HEK293 (cell line): ENCODE results near the gene TSPAN14.

Experiments used
- REPIN1 ChIP-seq: fragments of 450-650 bp; formaldehyde crosslinking; IDR thresholded peaks from 2 replicates; pipeline ENCODE4 v1.5.1; 2017; ENCODE audit warnings: missing biosample characterization, missing genetic modification characterization, low read depth
- YY1 ChIP-seq: fragments of 450-650 bp; formaldehyde crosslinking; IDR thresholded peaks from 2 replicates; pipeline ENCODE4 v1.5.1; 2018; ENCODE audit warnings: missing biosample characterization, missing genetic modification characterization
- ZBTB1 ChIP-seq: fragments of 450-650 bp; formaldehyde crosslinking; IDR thresholded peaks from 2 replicates; pipeline ENCODE4 v1.5.1; 2016; ENCODE audit warnings: missing biosample characterization, missing genetic modification characterization
- ZEB2 ChIP-seq: fragments of 450-650 bp; formaldehyde crosslinking; IDR thresholded peaks from 2 replicates; pipeline ENCODE4 v1.5.1; 2016; ENCODE audit warnings: missing biosample characterization, missing genetic modification characterization
- ZNF19 ChIP-seq: fragments of 450-650 bp; formaldehyde crosslinking; IDR thresholded peaks from 2 replicates; pipeline ENCODE4; 2016; ENCODE audit warnings: missing biosample characterization, missing genetic modification characterization, low read depth
- ZNF274 ChIP-seq, 2 experiments: fragments of 200-500 bp in 1 of 2; fragments of 450-650 bp in 1 of 2; sonication (Bioruptor generic) in 1 of 2; formaldehyde crosslinking in 1 of 2; IDR thresholded peaks; 2 replicates each; pipeline versions ENCODE4 v1.5.1 to v1.6.1; 2014 to 2016; ENCODE audit warnings: borderline replicate concordance in 1 of 2, inconsistent platforms in 1 of 2, low read length in 1 of 2, missing biosample characterization in 1 of 2, missing genetic modification characterization in 1 of 2
- ZNF416 ChIP-seq: fragments of 450-650 bp; formaldehyde crosslinking; IDR thresholded peaks from 2 replicates; pipeline ENCODE4 v1.5.1; 2016; ENCODE audit warnings: missing biosample characterization, missing genetic modification characterization
- ZNF514 ChIP-seq: fragments of 450-650 bp; formaldehyde crosslinking; IDR thresholded peaks from 2 replicates; pipeline ENCODE4 v1.5.1; 2016; ENCODE audit warnings: missing biosample characterization, missing genetic modification characterization
- TF ChIP-seq, protein P1 (sequence below): fragments of 450-650 bp; formaldehyde crosslinking; IDR thresholded peaks from 2 replicates; pipeline ENCODE4 v1.5.1; 2016; ENCODE audit warnings: missing biosample characterization, missing genetic modification characterization
- TF ChIP-seq, protein P2 (sequence below): fragments of 450-650 bp; formaldehyde crosslinking; IDR thresholded peaks from 2 replicates; pipeline ENCODE4; 2016; ENCODE audit warnings: missing biosample characterization, missing genetic modification characterization
- TF ChIP-seq, protein P3 (sequence below): fragments of 450-650 bp; formaldehyde crosslinking; IDR thresholded peaks from 2 replicates; pipeline ENCODE4 v1.5.1; 2016; ENCODE audit warnings: missing biosample characterization, missing genetic modification characterization
- TF ChIP-seq, protein P4 (sequence below): fragments of 450-650 bp; formaldehyde crosslinking; conservative IDR thresholded peaks from 2 replicates; pipeline ENCODE4 v1.5.1; 2016; ENCODE audit warnings: low read depth, missing biosample characterization, missing genetic modification characterization
- TF ChIP-seq, protein P5 (sequence below): fragments of 450-650 bp; formaldehyde crosslinking; IDR thresholded peaks from 2 replicates; pipeline ENCODE4 v1.5.1; 2016; ENCODE audit warnings: missing biosample characterization, missing genetic modification characterization

DNA sequence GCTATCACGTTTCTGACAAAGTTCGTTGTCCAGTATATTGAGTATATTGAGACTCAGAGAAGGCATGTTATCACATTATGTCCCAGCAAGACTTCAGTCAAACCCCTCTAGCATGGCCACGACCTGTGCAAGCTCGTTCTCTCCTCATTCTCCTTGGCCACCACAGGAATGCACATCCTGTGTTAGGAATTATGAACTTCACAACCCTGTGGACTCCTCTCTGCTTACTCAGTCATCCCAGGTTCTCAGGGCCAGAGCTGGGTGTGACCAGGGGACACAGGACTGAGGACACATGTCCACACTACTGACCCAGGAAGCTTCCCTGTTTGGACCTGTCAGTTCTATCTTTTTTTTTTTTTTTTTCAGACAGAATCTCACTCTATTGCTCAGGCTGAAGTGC, 87.9 kb downstream of the TSPAN14 start:
- TF ChIP-seq, protein P1, sequence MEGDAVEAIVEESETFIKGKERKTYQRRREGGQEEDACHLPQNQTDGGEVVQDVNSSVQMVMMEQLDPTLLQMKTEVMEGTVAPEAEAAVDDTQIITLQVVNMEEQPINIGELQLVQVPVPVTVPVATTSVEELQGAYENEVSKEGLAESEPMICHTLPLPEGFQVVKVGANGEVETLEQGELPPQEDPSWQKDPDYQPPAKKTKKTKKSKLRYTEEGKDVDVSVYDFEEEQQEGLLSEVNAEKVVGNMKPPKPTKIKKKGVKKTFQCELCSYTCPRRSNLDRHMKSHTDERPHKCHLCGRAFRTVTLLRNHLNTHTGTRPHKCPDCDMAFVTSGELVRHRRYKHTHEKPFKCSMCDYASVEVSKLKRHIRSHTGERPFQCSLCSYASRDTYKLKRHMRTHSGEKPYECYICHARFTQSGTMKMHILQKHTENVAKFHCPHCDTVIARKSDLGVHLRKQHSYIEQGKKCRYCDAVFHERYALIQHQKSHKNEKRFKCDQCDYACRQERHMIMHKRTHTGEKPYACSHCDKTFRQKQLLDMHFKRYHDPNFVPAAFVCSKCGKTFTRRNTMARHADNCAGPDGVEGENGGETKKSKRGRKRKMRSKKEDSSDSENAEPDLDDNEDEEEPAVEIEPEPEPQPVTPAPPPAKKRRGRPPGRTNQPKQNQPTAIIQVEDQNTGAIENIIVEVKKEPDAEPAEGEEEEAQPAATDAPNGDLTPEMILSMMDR (tag by site-specific recombination): no peak
- TF ChIP-seq, protein P2, sequence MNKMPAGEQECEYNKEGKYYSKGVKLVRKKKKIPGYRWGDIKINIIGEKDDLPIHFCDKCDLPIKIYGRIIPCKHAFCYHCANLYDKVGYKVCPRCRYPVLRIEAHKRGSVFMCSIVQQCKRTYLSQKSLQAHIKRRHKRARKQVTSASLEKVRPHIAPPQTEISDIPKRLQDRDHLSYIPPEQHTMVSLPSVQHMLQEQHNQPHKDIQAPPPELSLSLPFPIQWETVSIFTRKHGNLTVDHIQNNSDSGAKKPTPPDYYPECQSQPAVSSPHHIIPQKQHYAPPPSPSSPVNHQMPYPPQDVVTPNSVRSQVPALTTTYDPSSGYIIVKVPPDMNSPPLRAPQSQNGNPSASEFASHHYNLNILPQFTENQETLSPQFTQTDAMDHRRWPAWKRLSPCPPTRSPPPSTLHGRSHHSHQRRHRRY (tag by site-specific recombination): no peak
- TF ChIP-seq, protein P3, sequence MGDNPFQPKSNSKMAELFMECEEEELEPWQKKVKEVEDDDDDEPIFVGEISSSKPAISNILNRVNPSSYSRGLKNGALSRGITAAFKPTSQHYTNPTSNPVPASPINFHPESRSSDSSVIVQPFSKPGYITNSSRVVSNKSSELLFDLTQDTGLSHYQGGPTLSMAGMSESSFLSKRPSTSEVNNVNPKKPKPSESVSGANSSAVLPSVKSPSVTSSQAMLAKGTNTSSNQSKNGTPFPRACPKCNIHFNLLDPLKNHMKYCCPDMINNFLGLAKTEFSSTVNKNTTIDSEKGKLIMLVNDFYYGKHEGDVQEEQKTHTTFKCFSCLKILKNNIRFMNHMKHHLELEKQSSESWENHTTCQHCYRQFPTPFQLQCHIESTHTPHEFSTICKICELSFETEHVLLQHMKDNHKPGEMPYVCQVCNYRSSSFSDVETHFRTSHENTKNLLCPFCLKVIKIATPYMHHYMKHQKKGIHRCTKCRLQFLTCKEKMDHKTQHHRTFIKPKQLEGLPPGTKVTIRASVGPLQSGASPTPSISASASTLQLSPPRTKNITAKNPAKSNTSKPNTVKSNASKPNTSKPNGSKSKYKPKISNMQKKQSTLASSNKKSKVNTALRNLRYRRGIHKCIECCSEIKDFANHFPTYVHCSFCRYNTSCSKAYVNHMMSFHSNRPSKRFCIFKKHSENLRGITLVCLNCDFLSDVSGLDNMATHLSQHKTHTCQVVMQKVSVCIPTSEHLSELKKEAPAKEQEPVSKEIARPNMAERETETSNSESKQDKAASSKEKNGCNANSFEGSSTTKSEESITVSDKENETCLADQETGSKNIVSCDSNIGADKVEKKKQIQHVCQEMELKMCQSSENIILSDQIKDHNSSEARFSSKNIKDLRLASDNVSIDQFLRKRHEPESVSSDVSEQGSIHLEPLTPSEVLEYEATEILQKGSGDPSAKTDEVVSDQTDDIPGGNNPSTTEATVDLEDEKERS (tag by site-specific recombination): no peak
- TF ChIP-seq, protein P4, sequence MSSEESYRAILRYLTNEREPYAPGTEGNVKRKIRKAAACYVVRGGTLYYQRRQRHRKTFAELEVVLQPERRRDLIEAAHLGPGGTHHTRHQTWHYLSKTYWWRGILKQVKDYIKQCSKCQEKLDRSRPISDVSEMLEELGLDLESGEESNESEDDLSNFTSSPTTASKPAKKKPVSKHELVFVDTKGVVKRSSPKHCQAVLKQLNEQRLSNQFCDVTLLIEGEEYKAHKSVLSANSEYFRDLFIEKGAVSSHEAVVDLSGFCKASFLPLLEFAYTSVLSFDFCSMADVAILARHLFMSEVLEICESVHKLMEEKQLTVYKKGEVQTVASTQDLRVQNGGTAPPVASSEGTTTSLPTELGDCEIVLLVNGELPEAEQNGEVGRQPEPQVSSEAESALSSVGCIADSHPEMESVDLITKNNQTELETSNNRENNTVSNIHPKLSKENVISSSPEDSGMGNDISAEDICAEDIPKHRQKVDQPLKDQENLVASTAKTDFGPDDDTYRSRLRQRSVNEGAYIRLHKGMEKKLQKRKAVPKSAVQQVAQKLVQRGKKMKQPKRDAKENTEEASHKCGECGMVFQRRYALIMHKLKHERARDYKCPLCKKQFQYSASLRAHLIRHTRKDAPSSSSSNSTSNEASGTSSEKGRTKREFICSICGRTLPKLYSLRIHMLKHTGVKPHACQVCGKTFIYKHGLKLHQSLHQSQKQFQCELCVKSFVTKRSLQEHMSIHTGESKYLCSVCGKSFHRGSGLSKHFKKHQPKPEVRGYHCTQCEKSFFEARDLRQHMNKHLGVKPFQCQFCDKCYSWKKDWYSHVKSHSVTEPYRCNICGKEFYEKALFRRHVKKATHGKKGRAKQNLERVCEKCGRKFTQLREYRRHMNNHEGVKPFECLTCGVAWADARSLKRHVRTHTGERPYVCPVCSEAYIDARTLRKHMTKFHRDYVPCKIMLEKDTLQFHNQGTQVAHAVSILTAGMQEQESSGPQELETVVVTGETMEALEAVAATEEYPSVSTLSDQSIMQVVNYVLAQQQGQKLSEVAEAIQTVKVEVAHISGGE (tag by site-specific recombination): no peak
- TF ChIP-seq ZNF416 (tag by site-specific recombination) (no peak), YY1 (tag by site-specific recombination) (no peak), ZBTB1 (tag by site-specific recombination) (no peak), ZNF274 (IDR thresholded peaks at IDR 0.05; ENCODE audit: low read length) (no peak), ZNF274 (tag by site-specific recombination; IDR thresholded peaks at IDR 0.05; ENCODE audit: borderline replicate concordance) (no peak), ZNF514 (tag by site-specific recombination) (no peak), ZNF19 (tag by site-specific recombination) (no peak), ZEB2 (no peak), REPIN1 (no peak)
- TF ChIP-seq, protein P5, sequence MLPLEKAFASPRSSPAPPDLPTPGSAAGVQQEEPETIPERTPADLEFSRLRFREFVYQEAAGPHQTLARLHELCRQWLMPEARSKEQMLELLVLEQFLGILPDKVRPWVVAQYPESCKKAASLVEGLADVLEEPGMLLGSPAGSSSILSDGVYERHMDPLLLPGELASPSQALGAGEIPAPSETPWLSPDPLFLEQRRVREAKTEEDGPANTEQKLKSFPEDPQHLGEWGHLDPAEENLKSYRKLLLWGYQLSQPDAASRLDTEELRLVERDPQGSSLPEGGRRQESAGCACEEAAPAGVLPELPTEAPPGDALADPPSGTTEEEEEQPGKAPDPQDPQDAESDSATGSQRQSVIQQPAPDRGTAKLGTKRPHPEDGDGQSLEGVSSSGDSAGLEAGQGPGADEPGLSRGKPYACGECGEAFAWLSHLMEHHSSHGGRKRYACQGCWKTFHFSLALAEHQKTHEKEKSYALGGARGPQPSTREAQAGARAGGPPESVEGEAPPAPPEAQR: no peak
